KMS-11 (cell line): Measurements from ENCODE around the gene PHRF1.
"Not testable (repeated sequence)": the region's sequence is repeated elsewhere in the genome, so short reads cannot be mapped to it uniquely, and the experiment has no call there.

Experiments used
- H2AFZ ChIP-seq: fragments of 200-600 bp; sonication (generic); 2 replicates; pipeline ENCODE4 v1.6.1; 2016; ENCODE audit warnings: antibody characterized with exemption, mixed run types, low read depth
- H3K27ac ChIP-seq: fragments of 200-600 bp; sonication (generic); 2 replicates; pipeline ENCODE4 v1.6.1; 2016; ENCODE audit warnings: mild to moderate bottlenecking, mixed run types
- H3K27me3 ChIP-seq: fragments of 200-600 bp; sonication (generic); 2 replicates; pipeline ENCODE4 v1.6.1; 2017; ENCODE audit warnings: mild to moderate bottlenecking, low read depth, mixed run types, moderate library complexity; ENCODE audit not compliant: insufficient read depth
- H3K36me3 ChIP-seq: fragments of 200-600 bp; sonication (generic); 2 replicates; pipeline ENCODE4 v1.6.1; 2017; ENCODE audit warnings: mild to moderate bottlenecking, mixed run types; ENCODE audit not compliant: insufficient read depth
- H3K4me1 ChIP-seq: fragments of 200-600 bp; sonication (generic); 2 replicates; pipeline ENCODE4 v1.6.1; 2016; ENCODE audit warnings: mild to moderate bottlenecking, low read depth, mixed run types; ENCODE audit not compliant: poor library complexity, severe bottlenecking
- H3K4me2 ChIP-seq: fragments of 200-600 bp; sonication (generic); 2 replicates; pipeline ENCODE4 v1.7.0; 2016; ENCODE audit warnings: mild to moderate bottlenecking, mixed run types
- H3K4me3 ChIP-seq: fragments of 200-600 bp; sonication (generic); IDR thresholded peaks from 2 replicates; pipeline ENCODE4 v1.6.1; 2017; ENCODE audit warnings: low read depth, low read length, mixed read lengths; ENCODE audit not compliant: insufficient read depth
- H3K79me2 ChIP-seq: fragments of 200-600 bp; sonication (generic); 2 replicates; pipeline ENCODE4 v1.6.1; 2016; ENCODE audit warnings: low read depth, mixed run types; ENCODE audit not compliant: insufficient read depth
- H3K9ac ChIP-seq: fragments of 200-600 bp; sonication (generic); 2 replicates; pipeline ENCODE4 v1.6.1; 2016; ENCODE audit warnings: mild to moderate bottlenecking, mixed run types
- H4K20me1 ChIP-seq: fragments of 200-600 bp; sonication (generic); 2 replicates; pipeline ENCODE4 v1.6.1; 2016; ENCODE audit warnings: mild to moderate bottlenecking, mixed run types; ENCODE audit not compliant: insufficient read depth
- TF ChIP-seq, protein P1 (sequence below): fragments of 200-600 bp; sonication (generic); conservative IDR thresholded peaks from 2 replicates; pipeline ENCODE4 v1.6.1; 2017; ENCODE audit warnings: low read depth, mild to moderate bottlenecking, antibody characterized with exemption, low read length, moderate library complexity, mixed read lengths

The PHRF1 gene

DNA sequence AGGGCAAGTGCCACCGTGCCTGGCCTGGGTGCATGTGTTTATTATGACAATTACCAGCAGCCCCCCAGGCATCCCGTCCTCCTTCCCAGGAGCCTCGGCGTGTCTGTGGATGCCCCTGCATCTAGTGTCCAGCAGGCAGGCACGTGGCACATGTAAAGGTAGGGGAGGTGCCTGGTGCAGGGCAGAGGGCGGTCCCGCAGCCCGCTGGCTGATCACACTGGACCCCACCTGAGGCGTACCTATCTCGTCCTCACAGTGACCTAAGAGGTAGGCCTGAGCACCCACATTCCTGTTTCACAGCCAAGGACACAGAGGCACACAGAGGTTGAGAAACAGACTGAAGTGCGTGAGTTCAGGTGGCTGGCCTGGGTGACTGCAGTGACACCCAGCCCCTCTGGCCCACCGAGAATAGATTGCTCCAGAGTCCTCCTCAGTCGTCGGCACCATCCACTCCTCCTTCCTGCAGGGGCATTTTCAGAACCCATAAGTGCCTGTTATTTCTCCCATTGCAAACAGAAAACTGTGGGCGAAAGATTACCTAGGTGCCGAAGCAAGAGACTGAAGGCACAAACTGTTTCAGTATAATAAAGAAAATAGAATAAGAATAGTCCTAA is 3.0 kb upstream of the PHRF1 start:
- Histone ChIP-seq H2AFZ (no peak overlapping the region), H3K36me3 (no peaks in the 10 kb centered on the region), H3K27ac (no peak overlapping the region), H3K27me3 (no peaks in the 10 kb centered on the region), H3K4me3 (no peak overlapping the region), H3K4me1 (peaks cover 20% of the 10 kb centered on the region), H3K9ac (no peak overlapping the region), H3K4me2 (no peak overlapping the region), H3K79me2 (peaks cover 16% of the 10 kb centered on the region), H4K20me1 (peaks cover 13% of the 10 kb centered on the region)
- TF ChIP-seq, protein P1, sequence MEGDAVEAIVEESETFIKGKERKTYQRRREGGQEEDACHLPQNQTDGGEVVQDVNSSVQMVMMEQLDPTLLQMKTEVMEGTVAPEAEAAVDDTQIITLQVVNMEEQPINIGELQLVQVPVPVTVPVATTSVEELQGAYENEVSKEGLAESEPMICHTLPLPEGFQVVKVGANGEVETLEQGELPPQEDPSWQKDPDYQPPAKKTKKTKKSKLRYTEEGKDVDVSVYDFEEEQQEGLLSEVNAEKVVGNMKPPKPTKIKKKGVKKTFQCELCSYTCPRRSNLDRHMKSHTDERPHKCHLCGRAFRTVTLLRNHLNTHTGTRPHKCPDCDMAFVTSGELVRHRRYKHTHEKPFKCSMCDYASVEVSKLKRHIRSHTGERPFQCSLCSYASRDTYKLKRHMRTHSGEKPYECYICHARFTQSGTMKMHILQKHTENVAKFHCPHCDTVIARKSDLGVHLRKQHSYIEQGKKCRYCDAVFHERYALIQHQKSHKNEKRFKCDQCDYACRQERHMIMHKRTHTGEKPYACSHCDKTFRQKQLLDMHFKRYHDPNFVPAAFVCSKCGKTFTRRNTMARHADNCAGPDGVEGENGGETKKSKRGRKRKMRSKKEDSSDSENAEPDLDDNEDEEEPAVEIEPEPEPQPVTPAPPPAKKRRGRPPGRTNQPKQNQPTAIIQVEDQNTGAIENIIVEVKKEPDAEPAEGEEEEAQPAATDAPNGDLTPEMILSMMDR: no peak

- H3K4me2 ChIP-seq: not testable (repeated sequence)
Observed at GRCh38 chr11:574031-574570, 2.2 kb upstream of the PHRF1 start.

GRCh38 chr11:574632-575312 is 1.5 kb upstream of the PHRF1 start:
- Histone ChIP-seq H3K4me3 (no peak overlapping the region), H2AFZ (no peak overlapping the region), H3K9ac (no peak overlapping the region), H4K20me1 (peaks cover 27% of the 10 kb centered on the region), H3K79me2 (peaks cover 31% of the 10 kb centered on the region), H3K36me3 (no peaks in the 10 kb centered on the region), H3K4me1 (peaks cover 32% of the 10 kb centered on the region), H3K27ac (no peak overlapping the region), H3K4me2 (peak overlapping the region; percentile 73), H3K27me3 (no peaks in the 10 kb centered on the region)
- TF ChIP-seq, protein P1: no peak

More at GRCh38 chr11:574031-574570, 2.2 kb upstream of the PHRF1 start:
- Histone ChIP-seq H4K20me1 (peaks cover 21% of the 10 kb centered on the region), H3K79me2 (peaks cover 24% of the 10 kb centered on the region), H3K4me1 (peaks cover 29% of the 10 kb centered on the region)
- not testable (repeated sequence) for H3K36me3 ChIP-seq, H3K27ac ChIP-seq, H3K9ac ChIP-seq, H3K27me3 ChIP-seq, H3K4me3 ChIP-seq, H2AFZ ChIP-seq

GRCh38 chr11:575313-575995 is 816 bp upstream of the PHRF1 start:
- peaks cover 33% of the 10 kb centered on the region for H4K20me1 ChIP-seq
- TF ChIP-seq, protein P1: no peak
- no peaks in the 10 kb centered on the region for H3K27me3 ChIP-seq
- H3K4me3 ChIP-seq: no peak overlapping the region
- H3K79me2 ChIP-seq: peaks cover 38% of the 10 kb centered on the region
- peak overlapping the region; percentile 73 for H3K4me2 ChIP-seq
- no peaks in the 10 kb centered on the region for H3K36me3 ChIP-seq
- H3K4me1 ChIP-seq: peaks cover 32% of the 10 kb centered on the region
- H2AFZ ChIP-seq: peak overlapping the region; percentile 75
- H3K9ac ChIP-seq: peak overlapping the region; percentile 39; the same call in 1 of the 2 replicates
- no peak overlapping the region for H3K27ac ChIP-seq
